Measurements from ENCODE around the gene PGS1.

- TF ChIP-seq CTCF (IDR thresholded peaks at IDR 0.05) (no peak), POLR2A (IDR thresholded peaks at IDR 0.05) (no peak), POLR2AphosphoS5 (IDR thresholded peaks at IDR 0.05) (no peak), EP300 (IDR thresholded peaks at IDR 0.05) (no peak)
Observed at GRCh38 chr17:78466786-78467715, 88.6 kb downstream of the PGS1 start.

Measured in stomach (tissue), 4 donors.